ENCODE results near the gene SLC35E3. TPM values are rescaled to one million over a fixed set of nuclear protein-coding genes. Genes with fewer than 3 reads are reported as not detected.

SLC35E3 gene
- 6.0 and 7.3 TPM in 2 replicates for total RNA-seq

DNA sequence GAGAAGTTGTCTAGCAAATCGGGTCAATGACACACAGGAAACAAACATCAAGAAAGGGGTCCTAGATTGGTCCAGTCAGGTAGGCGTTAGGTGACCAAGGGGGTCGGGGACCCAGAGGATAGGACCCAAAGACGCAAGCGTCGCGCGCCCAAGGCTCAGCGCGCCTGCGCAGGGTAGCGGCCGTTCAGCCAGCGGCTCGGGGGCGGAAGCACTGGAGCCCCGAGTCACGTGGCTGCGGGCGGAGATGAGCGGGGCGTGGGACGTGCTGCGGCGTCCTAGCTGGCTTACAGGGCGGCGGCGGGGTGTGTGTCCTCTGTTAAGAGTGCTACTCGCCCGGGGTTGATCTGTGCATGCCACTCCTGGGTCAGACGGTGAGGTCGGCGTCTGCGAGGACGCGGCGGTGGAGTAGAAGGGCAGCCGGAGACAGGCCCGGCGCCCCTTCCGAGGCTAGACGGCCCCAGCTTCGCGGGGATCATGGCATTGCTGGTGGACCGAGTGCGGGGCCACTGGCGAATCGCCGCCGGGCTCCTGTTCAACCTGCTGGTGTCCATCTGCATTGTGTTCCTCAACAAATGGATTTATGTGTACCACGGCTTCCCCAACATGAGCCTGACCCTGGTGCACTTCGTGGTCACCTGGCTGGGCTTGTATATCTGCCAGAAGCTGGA, at the start of gene SLC35E3:
TSS of gene SLC35E3 (plus strand) at position 273 of the 668 bp plus-strand sequence. CDS start at position 475, 202 bp downstream.

DNA sequence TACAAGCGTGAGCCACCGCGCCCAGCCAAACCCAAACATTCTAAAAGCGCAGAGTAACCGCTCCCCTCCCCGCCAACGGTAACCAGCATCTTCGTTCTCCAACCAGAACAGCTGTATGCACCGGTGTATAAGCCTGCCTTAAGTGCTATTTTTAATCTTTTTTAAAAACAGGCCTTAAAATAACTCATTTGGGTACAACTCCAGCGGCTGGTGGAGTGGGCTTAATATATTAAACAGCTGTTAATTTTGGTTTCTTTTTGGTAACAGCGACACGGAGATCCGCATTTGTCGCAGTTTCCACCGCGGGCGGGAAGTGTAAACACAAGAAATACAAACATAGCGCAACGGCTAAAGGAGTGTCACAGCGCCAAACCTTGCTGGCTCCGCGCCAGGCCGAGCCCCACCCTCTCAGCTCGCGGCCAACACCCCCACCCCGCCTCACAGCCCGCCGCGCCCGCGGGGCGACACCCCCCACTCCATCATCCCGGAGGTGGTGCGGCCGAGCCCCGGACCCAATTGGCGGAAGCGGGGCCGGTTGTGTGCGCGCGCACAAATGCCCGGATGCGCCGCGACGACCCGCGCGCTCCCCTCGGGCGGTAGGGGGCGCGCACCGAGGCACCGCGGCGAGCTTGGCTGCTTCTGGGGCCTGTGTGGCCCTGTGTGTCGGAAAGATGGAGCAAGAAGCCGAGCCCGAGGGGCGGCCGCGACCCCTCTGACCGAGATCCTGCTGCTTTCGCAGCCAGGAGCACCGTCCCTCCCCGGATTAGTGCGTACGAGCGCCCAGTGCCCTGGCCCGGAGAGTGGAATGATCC, 61.8 kb downstream of the SLC35E3 start, which contains the start of gene MDM2:
TSS of gene MDM2 (plus strand) at position 602 of the 812 bp plus-strand sequence. CDS start 301 bp downstream, outside the sequence.

Other genes with a start within 250 kb of the SLC35E3 start
- 132 and 211 TPM in 2 replicates for gene RAP1B, start 135.3 kb upstream of the SLC35E3 start, total RNA-seq
- 37.7 and 80.4 TPM in 2 replicates for gene NUP107, start 59.2 kb upstream of the SLC35E3 start, total RNA-seq
- 137 and 288 TPM in 2 replicates for gene MDM2, start 62.0 kb downstream of the SLC35E3 start, total RNA-seq
- 50.4 and 91.2 TPM in 2 replicates for gene CPM, start 187.0 kb downstream of the SLC35E3 start, total RNA-seq